Measurements from ENCODE around the gene EPHA7. TPM values are rescaled to one million over a fixed set of nuclear protein-coding genes. Genes with fewer than 3 reads are reported as not detected.

Gene EPHA7
- total and polyA plus RNA-seq, 2 of the 13 experiments (the other 11 are each of a cell fraction or from before 2014, with no cell fraction given) = not detected

DNA sequence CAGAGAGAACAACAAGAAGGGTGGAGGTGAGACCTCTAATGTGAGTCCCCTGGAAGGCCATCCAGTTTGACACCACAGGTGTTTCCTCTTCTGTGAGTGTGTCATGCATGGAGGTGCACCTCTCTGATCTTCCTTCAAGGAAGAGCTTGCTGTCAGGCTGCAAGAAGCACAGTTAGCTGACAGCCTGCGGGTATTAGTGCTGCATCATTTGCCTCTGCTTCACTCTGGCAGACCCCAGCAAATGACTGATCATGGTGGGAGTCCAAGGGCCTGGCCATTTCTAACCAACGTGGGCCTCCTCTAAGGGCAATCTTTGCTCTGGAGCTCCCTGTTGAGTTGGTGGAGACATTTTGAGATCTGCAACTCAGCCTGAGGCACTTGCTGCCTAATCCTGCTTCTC, 206.3 kb downstream of the EPHA7 start:
- H3K27me3 ChIP-seq (ENCODE audit: control insufficient read depth in 1 of 2, insufficient read depth in 2 of 2, low read length in 2 of 2) = no peaks in the 10 kb centered on the region

More for the DNA sequence above, 206.3 kb downstream of the EPHA7 start:
- ATAC-seq (no peak), DNase-seq (ENCODE audit: low spot score) (no peak), FAIRE-seq (no peak)
- no peak overlapping the region for H3K4me2 ChIP-seq (ENCODE audit: low read depth, low read length)
- no peak overlapping the region for H3K27ac ChIP-seq (ENCODE audit: extremely low read length, insufficient read depth, low read length)
- no peaks in the 10 kb centered on the region for H3K36me3 ChIP-seq (replicated peaks in 1 of 2; ENCODE audit: control insufficient read depth in 1 of 2, insufficient read depth in 2 of 2, low read length in 2 of 2)
- no peak overlapping the region for H3K9ac ChIP-seq (ENCODE audit: insufficient read depth, low read depth, low read length)
- intact Hi-C loops (cut with micrococcal nuclease; ENCODE audit: unreplicated experiment) (no loop called here), in situ Hi-C loops (cut with HindIII; ENCODE audit: extremely low pct_ligation_motif_present, low pct_unique_long_range_greater_than_20kb) (no loop called here)
- no peak overlapping the region for H2AFZ ChIP-seq (ENCODE audit: low read length)
- H3K4me3 ChIP-seq (replicated peaks in 1 of 3; ENCODE audit: insufficient read depth in 1 of 3, low read depth in 2 of 3, low read length in 3 of 3) = no peak overlapping the region
- H4K20me1 ChIP-seq (ENCODE audit: insufficient read depth, low read length) = no peaks in the 10 kb centered on the region
- whole genome bisulfite sequencing (ENCODE audit: low lambda C conversion rate) = 0% methylated on average over 1 of the region's 2 CpGs
- POLR2A ChIA-PET = no interaction called here
- H3K79me2 ChIP-seq (ENCODE audit: insufficient read depth, low read length) = no peaks in the 10 kb centered on the region
- CTCF ChIA-PET (ENCODE audit: low intra/inter-chr PET ratio, low total read pairs) = no interaction called here
- no TSS peak for BruUV-seq (replicated peaks)
- no peaks in the 10 kb centered on the region for H3K4me1 ChIP-seq (ENCODE audit: insufficient read depth, low read length)
- H3K9me3 ChIP-seq (ENCODE audit: low read length) = peaks cover 6% of the 10 kb centered on the region; the same call in 1 of the 2 replicates
- TF ChIP-seq MBD4 (IDR thresholded peaks at IDR 0.05; ENCODE audit: borderline replicate concordance, low read length) (no peak), ZNF605 (CRISPR knock-in tag; IDR thresholded peaks at IDR 0.05) (no peak), GLI4 (CRISPR knock-in tag; IDR thresholded peaks at IDR 0.05; ENCODE audit: borderline replicate concordance) (no peak), ETV6 (CRISPR knock-in tag; conservative IDR thresholded peaks at IDR 0.05) (no peak), ATF1 (CRISPR knock-in tag; IDR thresholded peaks at IDR 0.05) (no peak), ZIK1 (CRISPR knock-in tag; IDR thresholded peaks at IDR 0.05; ENCODE audit: borderline replicate concordance, low read depth) (no peak), CHD4 (IDR thresholded peaks at IDR 0.05; ENCODE audit: borderline replicate concordance, low read length) (no peak), ZNF570 (CRISPR knock-in tag; IDR thresholded peaks at IDR 0.05; ENCODE audit: borderline replicate concordance) (no peak), SOX5 (CRISPR knock-in tag; IDR thresholded peaks at IDR 0.05; ENCODE audit: borderline replicate concordance) (no peak), ZNF850 (CRISPR knock-in tag; conservative IDR thresholded peaks at IDR 0.05) (no peak), RELA (CRISPR knock-in tag; IDR thresholded peaks at IDR 0.05) (no peak), ZFP37 (CRISPR knock-in tag; IDR thresholded peaks at IDR 0.05; ENCODE audit: borderline replicate concordance) (no peak), ZNF724P (CRISPR knock-in tag; IDR thresholded peaks at IDR 0.05; ENCODE audit: borderline replicate concordance) (no peak), GPN1 (CRISPR knock-in tag; IDR thresholded peaks at IDR 0.05; ENCODE audit: borderline replicate concordance) (no peak), BHLHE40 (IDR thresholded peaks at IDR 0.05; ENCODE audit: low read length) (no peak)
- TF ChIP-seq, protein P1, sequence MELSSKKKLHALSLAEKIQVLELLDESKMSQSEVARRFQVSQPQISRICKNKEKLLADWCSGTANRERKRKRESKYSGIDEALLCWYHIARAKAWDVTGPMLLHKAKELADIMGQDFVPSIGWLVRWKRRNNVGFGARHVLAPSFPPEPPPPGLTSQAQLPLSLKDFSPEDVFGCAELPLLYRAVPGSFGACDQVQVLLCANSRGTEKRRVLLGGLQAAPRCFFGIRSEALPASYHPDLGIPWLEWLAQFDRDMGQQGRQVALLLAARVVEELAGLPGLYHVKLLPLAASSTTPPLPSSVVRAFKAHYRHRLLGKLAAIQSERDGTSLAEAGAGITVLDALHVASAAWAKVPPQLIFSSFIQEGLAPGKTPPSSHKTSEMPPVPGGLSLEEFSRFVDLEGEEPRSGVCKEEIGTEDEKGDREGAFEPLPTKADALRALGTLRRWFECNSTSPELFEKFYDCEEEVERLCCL (CRISPR knock-in tag; IDR thresholded peaks at IDR 0.05; ENCODE audit: borderline replicate concordance) = no peak
- TF ChIP-seq, protein P2, sequence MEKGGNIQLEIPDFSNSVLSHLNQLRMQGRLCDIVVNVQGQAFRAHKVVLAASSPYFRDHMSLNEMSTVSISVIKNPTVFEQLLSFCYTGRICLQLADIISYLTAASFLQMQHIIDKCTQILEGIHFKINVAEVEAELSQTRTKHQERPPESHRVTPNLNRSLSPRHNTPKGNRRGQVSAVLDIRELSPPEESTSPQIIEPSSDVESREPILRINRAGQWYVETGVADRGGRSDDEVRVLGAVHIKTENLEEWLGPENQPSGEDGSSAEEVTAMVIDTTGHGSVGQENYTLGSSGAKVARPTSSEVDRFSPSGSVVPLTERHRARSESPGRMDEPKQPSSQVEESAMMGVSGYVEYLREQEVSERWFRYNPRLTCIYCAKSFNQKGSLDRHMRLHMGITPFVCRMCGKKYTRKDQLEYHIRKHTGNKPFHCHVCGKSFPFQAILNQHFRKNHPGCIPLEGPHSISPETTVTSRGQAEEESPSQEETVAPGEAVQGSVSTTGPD (CRISPR knock-in tag; IDR thresholded peaks at IDR 0.05) = no peak
- TF ChIP-seq, protein P3, sequence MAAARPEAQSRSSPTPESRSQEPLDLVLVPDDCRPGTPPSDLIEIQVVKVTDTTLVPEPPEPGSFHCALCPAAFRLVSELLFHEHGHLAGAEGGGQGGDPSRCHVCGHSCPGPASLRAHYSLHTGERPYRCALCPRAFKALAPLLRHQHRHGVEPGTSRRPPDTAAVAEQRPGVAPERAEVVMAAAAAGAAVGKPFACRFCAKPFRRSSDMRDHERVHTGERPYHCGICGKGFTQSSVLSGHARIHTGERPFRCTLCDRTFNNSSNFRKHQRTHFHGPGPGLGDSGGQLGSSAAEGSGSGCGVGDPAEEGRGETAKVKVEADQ (CRISPR knock-in tag; IDR thresholded peaks at IDR 0.05; ENCODE audit: borderline replicate concordance) = no peak
